Transverse colon (tissue), 4 donors: ENCODE measurements around the gene CASP4. TPM values are rescaled to one million over a fixed set of nuclear protein-coding genes. Genes with fewer than 3 reads are reported as not detected.
"Not testable (repeated sequence)": the region's sequence is repeated elsewhere in the genome, so short reads cannot be mapped to it uniquely, and the experiment has no call there.

ENCODE experiments used
- DNase-seq: peaks from one replicate; pipeline ENCODE4 v3.0.0-alpha.2; 2019
- H3K27ac ChIP-seq, 4 donors: fragments of 200-600 bp; sonication (generic); 2 replicates each; pipeline ENCODE4 v1.5.1; 2016 to 2018; ENCODE audit warnings: inconsistent platforms in 4 of 4
- H3K27me3 ChIP-seq: fragments of 200-600 bp; sonication (generic); 2 replicates; pipeline ENCODE4 v1.5.1; 2017; ENCODE audit warnings: inconsistent platforms
- H3K36me3 ChIP-seq, 4 donors: fragments of 200-600 bp; sonication (generic); 2 replicates each; pipeline ENCODE4 v1.5.1; 2017 to 2019; ENCODE audit warnings: inconsistent platforms in 4 of 4
- H3K4me1 ChIP-seq, 4 donors: fragments of 200-600 bp; sonication (generic); 2 replicates each; pipeline ENCODE4 v1.5.1; 2017 to 2020; ENCODE audit warnings: inconsistent platforms in 4 of 4
- H3K4me3 ChIP-seq, 4 donors: fragments of 200-600 bp; sonication (generic); 1 replicate in 1 of 4; 2 replicates in 3 of 4; pipeline versions ENCODE4 v1.5.1 to v1.6.1; 2017 to 2019; ENCODE audit warnings: inconsistent platforms in 4 of 4
- H3K9me3 ChIP-seq, 2 donors: fragments of 200-600 bp; sonication (generic); 2 replicates each; pipeline ENCODE4 v1.5.1; 2017 to 2019; ENCODE audit warnings: inconsistent platforms in 2 of 2
- CTCF ChIP-seq, 5 experiments: fragments of 200-600 bp in 3 of 5; fragments of 450-650 bp in 2 of 5; sonication (generic) in 3 of 5; IDR thresholded peaks; 1 replicate in 2 of 5; 2 replicates in 3 of 5; pipeline ENCODE4 v1.5.1; 2016 to 2017; ENCODE audit warnings: antibody characterized with exemption in 5 of 5, inconsistent platforms in 3 of 5, mild to moderate bottlenecking in 2 of 5, moderate library complexity in 1 of 5
- EP300 ChIP-seq: sonication (generic); formaldehyde crosslinking; IDR thresholded peaks from one replicate; pipeline ENCODE4 v1.6.1; 2017; ENCODE audit warnings: antibody characterized with exemption, low read depth
- POLR2A ChIP-seq: fragments of 450-650 bp; IDR thresholded peaks from one replicate; pipeline ENCODE4 v1.6.1; 2016; ENCODE audit warnings: antibody characterized with exemption, mild to moderate bottlenecking, moderate library complexity
- POLR2AphosphoS5 ChIP-seq, 3 donors: sonication (generic); formaldehyde crosslinking; IDR thresholded peaks; one replicate each; pipeline ENCODE4 v1.6.1; 2016; ENCODE audit warnings: antibody characterized with exemption in 3 of 3
- WGBS, 2 donors: methylation state at CpG; one replicate each; pipeline ENCODE4 v1.1.5; 2018; ENCODE audit warnings: low coverage in 1 of 2; 5-methylcytosine and 5-hydroxymethylcytosine counted together
- in situ Hi-C, 4 donors: fragments of 200-750 bp; cut with MboI; loops; one replicate each; pipeline versions ENCODE4 v1.15.0 to v1.15.1; 2017; ENCODE audit warnings: low sequenced_read_pairs in 3 of 4, low pct_ligation_motif_present in 1 of 4, low pct_unique_long_range_greater_than_20kb in 1 of 4
- intact Hi-C: fragments of 100-400 bp; cut with DNase I; formaldehyde crosslinking; loops from one replicate; pipeline ENCODE4 v1.15.1; 2023; ENCODE audit warnings: low total_unique reads
- total RNA-seq, 4 donors: library from RNA; depleted of rRNA; stranded (reverse); fragments of >200 nt; gene quantifications; one replicate each; pipeline ENCODE4 v1.1.0, GENCODE V29; 2016

The CASP4 gene
- total RNA-seq, 4 donors from 2014 or later, result 36.4 to 86.3 (median 49.8) TPM

GRCh38 chr11:104943561-104943960, 24.8 kb downstream of the CASP4 start:
- Histone ChIP-seq H3K9me3 (no peaks in the 10 kb centered on the region), H3K4me1 (no peaks in the 10 kb centered on the region), H3K27me3 (no peaks in the 10 kb centered on the region), H3K27ac (no peak overlapping the region), H3K4me3 (no peak overlapping the region), H3K36me3 (peaks cover 0 to 4% (median 0%) of the 10 kb centered on the region in 4 donors)
- 42 to 50% methylated on average over 2 of the region's 2 CpGs for WGBS, 2 donors
- intact Hi-C loops, result no loop called here
- in situ Hi-C loops, result no loop called here
- no peak for DNase-seq
- TF ChIP-seq POLR2AphosphoS5 (IDR thresholded peaks at IDR 0.05), result no peak
- TF ChIP-seq CTCF (IDR thresholded peaks at IDR 0.05), result no peak
- TF ChIP-seq POLR2A, result no peak

- Histone ChIP-seq H3K9me3 (no peaks in the 10 kb centered on the region), H3K27ac (no peak overlapping the region), H3K4me1 (no peaks in the 10 kb centered on the region), H3K4me3 (no peak overlapping the region), H3K36me3 (no peaks in the 10 kb centered on the region), H3K27me3 (no peaks in the 10 kb centered on the region)
- in situ Hi-C loops, result no loop called here
- intact Hi-C loops, result no loop called here
- 43 to 55% methylated on average over 1 of the region's 1 CpG for WGBS, 2 donors
- TF ChIP-seq POLR2A (no peak), CTCF (IDR thresholded peaks at IDR 0.05) (no peak), POLR2AphosphoS5 (IDR thresholded peaks at IDR 0.05) (no peak), EP300 (no peak)
- no peak for DNase-seq
Measured at GRCh38 chr11:104934594-104934993, 33.8 kb downstream of the CASP4 start.

- H3K4me3 ChIP-seq, H3K4me1 ChIP-seq, H3K27me3 ChIP-seq, H3K9me3 ChIP-seq, H3K27ac ChIP-seq, H3K36me3 ChIP-seq, intact Hi-C loops, in situ Hi-C loops, DNase-seq: not testable (repeated sequence)
- WGBS, 2 donors, result 98 to 100% methylated on average over 2 to 3 of the region's 3 CpGs
Measured at GRCh38 chr11:104934073-104934472, 34.3 kb downstream of the CASP4 start.

GRCh38 chr11:104928811-104929210, 39.6 kb downstream of the CASP4 start:
- in situ Hi-C loops (no loop called here), intact Hi-C loops (no loop called here)
- DNase-seq, result no peak

More at GRCh38 chr11:104928811-104929210, 39.6 kb downstream of the CASP4 start:
- Histone ChIP-seq H3K27ac (no peak overlapping the region), H3K9me3 (no peaks in the 10 kb centered on the region), H3K36me3 (no peaks in the 10 kb centered on the region), H3K27me3 (no peaks in the 10 kb centered on the region), H3K4me3 (no peak overlapping the region), H3K4me1 (no peaks in the 10 kb centered on the region)
- TF ChIP-seq EP300, result no peak
- TF ChIP-seq POLR2A, result no peak
- TF ChIP-seq POLR2AphosphoS5 (IDR thresholded peaks at IDR 0.05), result no peak
- TF ChIP-seq CTCF (IDR thresholded peaks at IDR 0.05), result no peak
